Esophagus mucosa (tissue), 1 donor: ENCODE measurements around the gene CFAP46. TPM values are rescaled to one million over a fixed set of nuclear protein-coding genes. Genes with fewer than 3 reads are reported as not detected.
"Not testable (repeated sequence)": the region's sequence is repeated elsewhere in the genome, so short reads cannot be mapped to it uniquely, and the experiment has no call there.

Experiments
- ATAC-seq: fragments of 200-7000 bp; cut with Tn5 transposase; one replicate; pipeline ENCODE4 v1.9.1; 2020
- total RNA-seq: library from RNA; stranded (reverse); gene quantifications from one replicate; pipeline ENCODE4 v1.2.4, GENCODE V29; 2023
- donor health status: DM: yes; HTN: yes; CAD: no.

The CFAP46 gene
- total RNA-seq, 1 donor from 2014 or later: 0.64 TPM

DNA sequence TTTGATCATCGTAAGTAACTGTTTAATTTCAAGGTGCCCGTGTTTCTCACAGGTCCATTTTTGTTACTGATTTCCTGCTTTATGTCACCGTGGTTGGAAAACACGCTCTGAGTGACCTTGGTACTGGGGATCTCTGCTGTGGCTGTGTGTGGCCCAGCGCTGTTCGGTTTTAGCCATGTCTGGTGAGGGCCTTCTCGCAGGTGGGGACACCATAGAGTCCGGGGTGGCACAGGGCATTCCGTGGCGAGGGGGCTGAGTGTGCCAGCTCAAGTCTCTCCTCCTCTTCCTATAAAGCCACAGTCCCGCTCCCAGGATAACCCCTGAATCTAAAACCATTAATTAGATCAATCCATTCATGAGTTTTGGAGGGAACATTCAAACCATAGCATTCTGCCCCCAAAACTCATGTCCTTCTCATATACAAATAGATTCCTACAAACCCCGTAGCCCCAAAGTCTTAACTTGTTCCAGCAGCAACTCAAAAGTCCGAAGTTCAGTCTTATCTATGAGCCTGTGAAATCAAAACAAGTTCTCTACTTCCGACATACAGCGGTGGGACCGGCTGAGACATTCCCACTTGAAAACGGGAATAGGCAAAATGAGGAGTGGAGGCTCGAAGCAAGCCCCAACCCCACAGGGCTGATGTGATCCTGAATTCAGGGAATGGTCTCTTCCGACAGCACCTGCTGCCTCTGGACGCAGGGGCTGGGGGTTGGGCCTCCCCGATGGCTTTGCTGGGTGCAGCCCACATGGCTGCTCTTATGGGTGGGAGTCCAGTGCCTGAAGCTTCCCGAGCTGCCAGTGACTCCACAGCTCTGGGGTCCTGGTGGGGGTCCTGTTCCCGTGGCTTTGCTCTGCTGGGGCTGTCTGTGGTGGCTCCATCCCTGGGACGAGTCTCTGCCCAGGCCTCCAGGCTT is 101.4 kb downstream of the CFAP46 start:
- ATAC-seq: no peak

DNA sequence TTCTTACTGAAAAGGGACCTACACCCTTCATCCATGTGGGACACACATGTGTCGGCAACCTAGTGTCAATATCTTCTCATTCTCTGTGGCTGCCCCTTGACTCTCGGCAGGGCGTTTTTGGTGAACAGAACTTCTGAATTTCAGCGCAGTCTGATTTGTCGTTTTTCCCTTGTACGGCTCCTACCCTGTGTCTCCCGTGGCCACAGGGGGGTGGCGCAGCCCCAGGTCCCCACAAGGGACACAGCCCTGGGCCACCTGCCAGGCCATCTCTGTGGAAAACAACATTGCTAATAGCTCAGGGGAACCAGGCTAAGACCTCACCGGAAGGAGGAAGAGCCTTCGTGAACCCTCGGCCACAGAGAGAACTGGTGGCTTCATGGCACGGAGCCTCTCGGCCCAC is 103.3 kb downstream of the CFAP46 start:
- no peak for ATAC-seq

DNA sequence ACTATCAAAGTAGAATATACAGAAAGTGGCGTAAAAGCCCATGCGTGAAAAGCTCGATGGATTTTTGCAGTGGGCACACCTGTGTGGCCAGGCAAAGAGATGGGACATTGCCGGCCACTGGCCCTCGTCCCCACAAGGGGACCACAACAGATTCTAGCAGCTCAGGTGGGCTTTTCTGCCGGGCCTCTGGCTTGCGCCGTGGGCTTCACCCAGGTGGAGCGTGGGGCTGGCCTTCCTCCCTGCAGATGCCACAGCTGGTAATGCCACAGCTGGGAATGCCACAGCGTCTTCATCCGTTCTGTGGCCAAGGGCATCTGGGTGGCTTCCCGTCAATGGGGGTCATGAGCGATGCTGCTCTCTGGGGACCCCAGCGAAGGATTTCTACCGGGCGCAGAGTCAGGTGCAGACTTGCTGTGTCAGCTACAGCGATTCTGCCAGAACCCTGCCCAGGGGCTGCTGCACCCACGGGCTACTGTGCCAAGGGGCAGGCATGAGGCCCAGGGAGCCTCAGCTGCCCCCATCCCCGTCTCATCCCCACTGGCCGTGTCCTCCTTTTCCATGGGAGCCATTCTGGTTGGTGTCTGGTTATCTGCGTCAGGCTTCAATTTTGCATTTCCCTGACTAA is 103.9 kb downstream of the CFAP46 start:
- no peak for ATAC-seq

DNA sequence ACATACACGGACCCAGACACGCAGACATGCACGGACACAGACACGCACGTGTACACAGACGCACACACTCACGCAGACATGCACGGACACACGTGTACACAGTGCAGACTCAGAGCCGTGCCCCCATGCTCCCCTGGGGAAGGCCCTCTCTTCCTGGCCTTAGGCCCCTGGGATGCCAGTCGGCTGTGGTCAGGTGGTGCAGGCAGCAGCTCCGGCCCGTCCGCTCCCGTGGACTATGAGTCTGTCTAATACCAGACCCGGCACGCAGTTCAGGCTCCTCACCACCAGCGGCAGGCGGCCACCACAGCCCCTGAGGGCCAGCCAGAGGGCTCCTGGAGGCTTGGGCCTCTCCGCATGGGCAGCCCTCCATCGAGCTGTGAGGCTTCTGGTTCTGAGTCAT is 104.5 kb downstream of the CFAP46 start:
- no peak for ATAC-seq

DNA sequence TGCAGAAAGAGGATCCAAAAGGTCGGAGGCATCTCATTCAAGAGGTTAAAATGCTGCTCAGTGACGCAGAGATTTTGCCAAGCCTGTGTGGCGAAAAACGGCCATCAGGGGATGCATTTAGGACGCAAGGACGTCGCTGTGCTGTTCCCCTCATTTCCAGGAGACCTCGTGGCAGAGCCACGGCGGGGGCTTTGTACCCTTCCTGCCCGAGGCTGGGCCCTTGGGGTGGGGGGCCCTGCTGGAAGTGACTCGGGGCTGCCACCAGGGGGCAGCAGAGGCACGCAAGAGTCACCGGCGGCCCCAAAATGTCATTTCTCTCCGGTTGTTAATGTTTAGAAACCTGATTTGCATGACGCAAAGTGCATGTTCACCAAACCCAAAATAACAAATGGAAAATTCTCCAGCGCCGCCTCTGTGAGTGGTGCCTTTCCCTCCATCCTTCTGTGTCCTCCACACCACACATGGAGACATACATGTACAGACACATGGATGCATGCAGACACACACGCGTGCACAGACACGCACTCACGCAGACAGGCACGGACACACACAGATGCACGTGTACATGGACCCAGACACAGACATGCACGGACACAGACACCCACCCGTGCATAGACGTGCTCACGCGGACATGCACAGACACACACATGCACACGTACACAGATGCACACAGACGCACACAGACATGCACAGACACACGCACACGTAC is 105.4 kb downstream of the CFAP46 start:
- peak; percentile 35 for ATAC-seq

DNA sequence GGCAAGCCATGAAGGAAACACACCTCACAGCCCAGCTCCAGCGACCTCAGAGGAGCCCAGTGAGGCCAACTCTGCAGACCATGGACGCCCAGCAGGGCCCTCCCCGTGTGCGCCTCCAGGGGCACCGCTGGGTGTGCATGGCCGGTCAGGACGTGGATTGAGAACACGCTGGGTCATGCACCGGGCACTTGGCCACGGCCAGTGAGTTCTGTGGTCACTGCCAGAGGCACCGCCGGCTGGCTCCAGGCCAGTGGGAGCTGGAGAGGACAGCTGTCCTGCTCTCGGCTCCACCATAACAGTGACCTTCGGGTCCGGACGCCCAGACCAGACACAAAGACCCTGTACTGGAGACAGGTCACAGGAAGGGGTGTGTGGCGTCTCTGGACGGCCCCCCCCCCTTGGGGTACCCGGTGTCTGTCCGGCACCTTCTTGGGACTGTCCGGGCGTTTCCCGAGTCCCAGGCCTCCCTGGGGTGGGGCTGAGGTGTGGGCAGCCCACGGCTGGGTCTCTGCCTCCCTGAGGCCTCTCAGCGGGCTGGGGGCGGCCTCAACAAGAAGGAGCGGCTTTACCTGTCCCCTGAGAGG is 106.0 kb downstream of the CFAP46 start:
- ATAC-seq: peak; percentile 22

DNA sequence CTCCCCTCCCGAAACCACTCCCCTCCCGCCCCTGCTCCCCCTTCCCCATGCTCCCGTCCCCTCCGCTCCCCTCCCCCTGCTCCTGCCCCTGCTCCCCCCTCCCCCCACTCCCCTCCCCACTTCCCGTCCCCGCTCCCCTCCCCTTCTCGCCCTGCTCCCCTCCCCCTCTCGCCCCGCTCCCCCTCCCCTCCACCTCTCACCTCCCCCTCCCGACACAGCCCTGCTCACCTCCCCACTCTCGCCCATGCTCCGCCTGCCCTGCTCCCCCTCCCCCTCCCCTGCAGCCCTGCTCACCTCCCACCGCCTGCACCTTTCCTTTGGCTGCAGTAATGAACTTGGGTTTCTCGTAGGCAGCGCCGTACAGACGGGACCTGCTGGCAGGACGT is 106.5 kb downstream of the CFAP46 start:
- ATAC-seq: no peak

DNA sequence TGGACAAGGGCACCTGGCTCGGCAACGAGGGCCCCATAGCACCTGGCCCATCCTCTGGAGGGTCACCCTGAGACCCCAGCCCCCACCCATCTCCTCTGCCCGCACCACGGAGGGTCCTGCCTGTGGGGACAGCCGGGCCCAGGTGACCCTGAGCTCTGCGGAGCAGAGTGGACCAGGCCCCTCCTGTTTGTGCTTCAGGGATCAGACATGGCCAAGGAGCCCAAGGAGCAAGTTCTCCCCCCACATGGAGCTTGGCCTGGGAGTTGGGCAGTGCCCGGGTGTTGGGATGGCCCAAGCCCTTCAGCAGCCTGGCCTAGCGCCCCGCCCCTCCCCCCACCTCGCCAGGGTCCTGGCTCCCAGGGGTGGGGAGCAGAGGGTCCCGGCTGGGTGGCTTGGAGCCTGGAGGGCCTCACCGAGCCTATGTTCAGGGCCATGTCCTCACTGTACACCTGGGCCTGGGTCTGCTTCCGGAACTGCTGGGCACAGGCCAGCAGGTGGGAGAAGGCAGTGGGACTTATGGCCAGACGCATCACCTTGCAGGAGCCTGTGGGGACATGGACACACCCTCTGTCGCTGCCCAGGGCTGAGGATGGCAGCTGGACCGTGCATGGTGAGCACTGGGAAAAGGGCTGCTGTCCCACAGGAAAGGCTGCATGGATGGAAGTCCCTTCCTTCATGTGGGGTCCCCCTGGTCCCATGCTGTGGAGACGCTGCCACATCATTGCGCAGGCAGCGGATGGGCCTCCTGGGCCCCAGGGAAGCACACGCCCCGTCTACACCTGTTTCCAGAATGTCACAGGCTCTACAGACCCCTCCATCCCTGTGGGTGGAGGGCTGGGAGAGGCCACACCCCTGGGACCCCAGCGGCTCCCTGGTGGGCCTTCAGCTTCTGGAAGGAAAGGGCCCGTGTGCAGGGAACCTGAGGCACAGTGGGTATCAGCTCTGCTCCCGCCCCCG is 107.2 kb downstream of the CFAP46 start:
- no peak for ATAC-seq

DNA sequence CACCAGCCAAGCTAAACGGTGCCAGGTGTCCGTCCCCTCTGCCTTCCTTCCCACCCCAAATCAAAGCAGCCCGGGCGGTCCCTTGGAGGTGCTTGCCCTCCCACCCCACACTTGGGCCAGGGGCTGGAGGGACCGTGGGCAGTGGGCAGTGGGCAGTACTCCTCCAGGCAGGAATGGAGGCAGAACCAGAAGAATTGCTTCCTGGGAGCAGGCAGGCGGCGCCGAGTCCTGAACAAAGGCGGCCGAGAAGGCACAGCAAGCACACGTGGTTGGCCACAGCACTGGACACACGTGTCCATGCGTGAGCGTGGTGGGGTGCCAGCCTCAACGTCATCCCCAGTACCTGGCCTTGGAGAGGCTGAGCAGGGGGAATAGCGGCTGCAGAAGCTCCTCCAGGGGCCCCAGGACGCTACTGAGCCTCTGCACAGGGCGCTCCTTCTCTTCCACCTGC is 108.0 kb downstream of the CFAP46 start:
- ATAC-seq: no peak

DNA sequence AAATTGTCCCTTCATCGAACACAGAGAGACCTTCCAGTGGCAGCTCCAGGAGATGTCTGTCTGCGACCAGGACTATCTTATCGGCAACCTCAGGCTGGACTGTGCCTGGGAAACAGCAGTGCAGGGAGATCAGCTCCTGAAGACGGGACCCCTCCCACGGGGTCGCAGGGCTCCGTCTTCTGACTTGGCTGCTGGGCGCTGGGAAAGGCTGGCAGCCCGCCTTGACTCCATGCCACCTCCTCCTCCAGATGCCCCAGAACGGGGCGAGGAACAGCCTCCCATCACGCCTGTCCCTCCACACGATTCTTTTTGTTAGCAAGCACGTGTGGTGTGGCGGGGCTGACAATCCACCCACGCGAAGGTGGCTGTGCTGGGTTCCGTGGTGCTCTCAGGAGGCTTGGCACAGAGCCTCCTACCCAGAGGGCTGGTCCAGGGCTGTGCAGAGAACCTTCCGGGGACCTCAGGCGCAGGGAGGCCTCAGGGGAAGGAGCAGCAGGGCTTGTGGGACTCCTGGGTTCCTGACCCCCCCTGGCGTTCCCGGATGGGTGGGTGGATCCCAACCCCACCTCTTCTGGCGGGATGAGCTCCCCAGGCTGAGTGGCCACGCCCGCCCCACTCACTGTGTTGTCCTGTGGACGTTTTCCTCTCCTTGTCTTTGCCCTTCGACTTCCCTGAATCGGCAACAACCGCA is 108.8 kb downstream of the CFAP46 start:
- ATAC-seq: no peak

DNA sequence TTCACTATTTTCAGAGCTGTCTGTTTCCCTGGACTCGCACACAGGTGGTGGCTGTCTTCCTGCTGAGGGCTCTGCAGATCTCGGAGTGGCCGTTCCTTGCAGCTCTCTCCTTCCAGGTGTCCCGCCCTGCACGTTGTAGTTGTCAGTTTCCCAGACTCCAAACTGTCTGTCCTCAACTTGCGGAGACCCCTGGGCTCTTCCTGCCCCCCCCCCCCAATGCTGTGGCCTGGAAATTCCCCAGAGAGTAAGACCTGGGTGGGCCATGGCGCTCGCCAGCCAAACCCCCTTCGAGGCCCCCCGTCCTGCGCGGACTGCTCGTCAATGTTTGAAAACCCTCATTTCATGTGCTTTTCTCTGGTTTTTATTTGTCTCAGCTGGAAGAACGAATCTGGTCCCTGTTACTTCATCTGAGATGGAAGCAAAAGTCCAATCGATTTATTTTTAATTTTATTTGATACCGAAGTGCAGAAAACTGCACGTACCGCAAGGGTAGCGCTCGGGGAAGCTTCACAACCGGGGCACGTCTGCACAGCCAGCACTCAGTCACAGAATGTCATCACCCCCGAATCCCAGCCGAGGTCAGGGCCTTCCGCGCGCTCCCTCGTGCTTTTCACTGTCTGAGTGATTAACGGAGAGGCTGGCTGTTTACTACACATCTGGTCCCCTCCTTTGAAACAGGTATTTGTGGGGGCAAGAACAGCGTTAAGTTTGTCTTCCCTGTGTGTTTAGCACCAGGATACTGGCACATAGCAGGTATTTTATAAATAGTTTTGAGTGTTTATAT is 110.0 kb downstream of the CFAP46 start:
- no peak for ATAC-seq

DNA sequence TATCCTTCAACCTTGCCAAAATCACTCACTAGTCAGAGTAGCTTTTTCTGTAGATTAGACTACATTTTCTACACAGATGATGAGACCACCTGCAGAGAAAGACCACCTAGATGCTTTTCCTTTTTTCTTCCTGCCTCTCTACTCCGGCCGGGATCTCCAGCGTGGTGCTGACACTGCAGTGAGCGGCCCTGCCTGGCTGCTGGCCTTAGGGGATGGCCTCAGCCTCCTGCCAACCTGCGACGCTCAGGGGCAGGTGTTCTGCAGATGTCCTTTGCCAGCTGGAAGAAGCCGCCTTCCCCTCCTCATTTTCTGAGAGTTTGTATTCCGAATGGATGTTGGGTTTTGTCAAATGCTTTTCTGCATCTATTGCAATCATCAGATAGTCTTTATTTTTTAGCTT is 113.0 kb downstream of the CFAP46 start:
- no peak for ATAC-seq

DNA sequence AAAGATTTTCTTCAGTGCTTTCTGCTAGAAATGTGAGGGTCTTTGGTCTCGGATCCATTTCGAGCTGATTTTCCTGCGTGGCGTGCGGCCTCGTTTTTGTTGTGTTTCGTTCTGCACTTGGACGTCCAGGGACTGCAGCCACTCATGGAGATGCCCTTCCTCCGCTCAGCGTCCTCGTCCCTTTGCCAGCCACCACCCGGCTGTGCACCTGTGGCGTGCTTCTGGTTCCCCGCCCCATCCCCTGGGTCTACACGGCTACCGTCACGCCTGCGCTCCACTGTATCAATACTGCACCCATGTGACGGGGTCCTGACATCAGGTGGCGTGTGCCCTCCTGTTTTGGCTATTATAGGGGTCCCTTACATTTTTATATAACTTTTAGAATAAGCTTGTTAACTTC is 113.7 kb downstream of the CFAP46 start:
- ATAC-seq: no peak

DNA sequence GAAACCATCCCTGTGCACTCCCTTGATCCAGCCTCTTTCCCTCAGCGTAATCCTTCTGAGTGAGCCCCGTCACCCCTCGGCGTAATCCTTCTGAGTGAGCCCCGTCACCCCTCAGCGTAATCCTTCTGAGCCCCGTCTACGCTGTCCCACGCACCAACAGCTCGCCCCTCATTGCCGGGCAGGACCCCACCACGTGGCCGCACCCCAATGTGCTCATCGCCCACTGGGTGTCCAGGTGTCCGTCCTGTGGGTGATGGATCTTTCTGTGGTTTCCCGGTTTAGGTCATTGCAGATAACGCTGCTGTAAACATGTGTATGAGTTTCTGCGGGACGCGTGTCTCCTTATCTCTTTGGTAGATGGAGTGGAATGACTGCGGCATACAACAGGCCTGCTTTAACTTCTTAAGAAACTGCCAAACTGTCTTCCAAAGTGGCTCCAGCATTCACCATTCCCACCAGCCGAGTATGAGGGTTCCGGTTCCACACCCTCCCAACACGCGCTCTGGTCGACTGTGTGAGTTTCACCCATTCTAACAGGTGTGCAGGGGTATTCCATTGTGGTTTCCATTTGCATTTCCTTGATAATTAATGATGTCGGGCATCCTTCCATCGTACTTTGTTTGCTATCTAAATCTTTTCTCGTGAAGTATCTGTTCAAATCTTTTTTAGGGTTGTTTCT is 114.4 kb downstream of the CFAP46 start:
- no peak for ATAC-seq

DNA sequence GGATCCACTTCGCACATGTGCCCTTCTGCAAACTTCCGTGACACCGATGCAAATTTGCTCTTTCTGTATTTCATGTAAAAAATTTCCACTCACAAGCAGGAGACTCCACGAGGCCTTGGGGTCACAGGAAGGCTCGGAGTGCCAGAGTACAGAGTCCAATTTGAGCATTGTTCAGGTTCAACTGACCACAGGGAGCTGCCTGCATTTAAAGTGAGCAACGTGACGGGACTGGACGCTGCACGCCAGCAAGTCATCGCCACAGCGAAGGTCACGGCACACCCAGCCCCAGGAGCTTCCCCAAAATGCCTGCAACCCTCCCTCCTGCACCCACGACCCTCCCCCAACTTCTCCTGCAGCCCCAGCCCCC is 115.0 kb downstream of the CFAP46 start:
- ATAC-seq: no peak

DNA sequence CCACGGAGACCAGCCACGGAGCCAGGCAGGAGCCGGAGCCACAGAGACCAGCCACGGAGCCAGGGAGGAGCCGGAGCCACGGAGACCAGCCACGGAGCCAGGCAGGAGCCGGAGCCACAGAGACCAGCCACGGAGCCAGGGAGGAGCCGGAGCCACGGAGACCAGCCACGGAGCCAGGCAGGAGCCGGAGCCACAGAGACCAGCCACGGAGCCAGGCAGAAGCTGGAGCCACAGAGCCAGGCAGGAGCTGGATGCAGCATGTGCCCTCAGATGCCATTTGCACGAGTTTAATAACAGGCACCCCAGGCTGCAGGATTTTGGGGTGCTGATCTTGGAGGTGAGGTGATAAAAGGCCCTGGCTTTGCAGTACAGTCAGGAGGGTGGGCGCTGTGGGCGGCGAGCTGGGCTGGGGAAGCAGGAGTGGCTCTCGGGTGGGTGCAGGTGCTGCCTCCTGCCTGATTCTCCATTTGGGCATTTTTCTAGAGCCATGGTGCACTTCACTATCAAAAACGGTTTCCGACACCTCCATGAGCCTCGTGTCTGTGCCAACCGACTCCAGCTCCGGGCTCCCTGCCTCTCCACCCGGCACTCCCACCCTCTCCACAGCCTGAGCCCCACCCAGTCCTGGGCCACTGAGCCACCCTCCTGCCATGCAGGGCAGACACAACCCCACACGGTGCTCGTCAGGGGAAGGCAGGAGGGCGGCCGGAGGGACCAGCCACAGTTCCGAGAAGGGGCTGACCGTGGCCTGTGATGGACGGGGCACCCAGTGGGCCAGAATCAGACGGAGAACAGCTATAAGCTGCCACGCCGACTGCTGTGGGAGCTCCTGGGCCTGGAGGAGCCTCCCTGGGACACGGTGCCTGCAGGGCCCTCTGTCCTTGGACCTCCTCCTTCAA is 115.6 kb downstream of the CFAP46 start:
- no peak for ATAC-seq

DNA sequence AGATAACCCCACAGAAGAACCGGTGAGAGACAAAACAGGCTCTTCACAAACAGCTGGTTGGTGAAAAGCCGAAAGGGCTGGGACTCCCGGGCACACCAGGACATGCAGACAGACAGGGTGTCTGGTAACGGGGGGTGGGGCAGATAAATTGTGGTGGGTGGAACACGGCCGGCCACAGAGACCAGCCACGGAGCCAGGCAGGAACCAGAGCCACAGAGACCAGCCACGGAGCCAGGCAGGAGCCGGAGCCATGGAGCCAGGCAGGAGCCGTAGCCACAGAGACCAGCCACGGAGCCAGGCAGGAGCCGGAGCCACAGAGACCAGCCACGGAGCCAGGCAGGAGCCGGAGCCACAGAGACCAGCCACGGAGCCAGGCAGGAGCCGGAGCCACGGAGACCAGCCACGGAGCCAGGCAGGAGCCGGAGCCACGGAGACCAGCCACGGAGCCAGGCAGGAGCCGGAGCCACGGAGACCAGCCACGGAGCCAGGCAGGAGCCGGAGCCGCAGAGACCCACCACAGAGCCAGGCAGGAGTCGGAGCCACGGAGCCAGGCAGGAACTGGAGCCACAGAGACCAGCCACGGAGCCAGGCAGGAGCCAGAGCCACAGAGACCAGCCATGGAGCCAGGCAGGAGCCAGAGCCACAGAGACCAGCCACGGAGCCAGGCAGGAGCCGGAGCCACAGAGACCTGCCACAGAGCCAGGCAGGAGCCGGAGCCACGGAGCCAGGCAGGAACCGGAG is 116.4 kb downstream of the CFAP46 start:
- ATAC-seq: not testable (repeated sequence)

DNA sequence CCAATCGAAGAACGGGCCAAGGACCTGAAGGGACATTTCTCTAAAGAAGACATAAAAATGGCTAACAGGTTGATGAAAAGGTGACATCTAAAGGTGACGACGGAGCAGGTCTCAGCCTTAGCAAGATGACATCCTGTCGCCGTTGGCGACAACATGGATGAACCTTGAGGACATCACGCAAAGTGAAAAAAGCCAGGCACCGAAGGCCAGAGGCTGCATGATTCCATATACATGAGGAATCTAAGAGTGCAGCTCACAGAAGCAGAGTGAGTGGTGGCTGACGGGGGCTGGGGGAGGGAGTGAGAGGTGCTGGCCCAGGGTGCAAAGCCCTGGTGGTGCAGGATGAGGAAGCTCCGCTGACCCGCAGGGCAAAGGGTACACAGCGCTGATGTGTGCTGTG is 122.3 kb downstream of the CFAP46 start:
- ATAC-seq: no peak
